ENCODE measurements around the gene FRMD8.

- TF ChIP-seq POLR2A (IDR thresholded peaks at IDR 0.05; ENCODE audit: low read length) (no peak), GATA1 (IDR thresholded peaks at IDR 0.05; ENCODE audit: low read depth, low read length) (no peak)
Observed at GRCh38 chr11:65390099-65390941, 3.9 kb downstream of the FRMD8 start.

Measured in erythroblast (primary cell).